K562 (cell line): ENCODE results near the gene DDAH2. TPM values are rescaled to one million over a fixed set of nuclear protein-coding genes. Genes with fewer than 3 reads are reported as not detected.

Experiments
- BHLHE40 ChIP-seq: IDR thresholded peaks from 2 replicates; pipeline ENCODE4 v1.6.1; 2011; ENCODE audit warnings: low read length, improper control_type of control experiment
- CBFA2T3 ChIP-seq: fragments of 450-650 bp; IDR thresholded peaks from 2 replicates; pipeline ENCODE4 v1.6.1; 2017
- E2F3 ChIP-seq: fragments of 250-450 bp; sonication (Bioruptor Pico); IDR thresholded peaks from 2 replicates; pipeline ENCODE4 v1.4.0; 2020; ENCODE audit warnings: mild to moderate bottlenecking
- ELF2 ChIP-seq: fragments of 250-450 bp; sonication (Bioruptor Pico); IDR thresholded peaks from 2 replicates; pipeline ENCODE4 v1.5.0; 2021; ENCODE audit warnings: mild to moderate bottlenecking
- EZH2 ChIP-seq: IDR thresholded peaks from 2 replicates; pipeline ENCODE4 v1.6.1; 2012; ENCODE audit warnings: low read depth, mild to moderate bottlenecking, inconsistent platforms, low read length, borderline replicate concordance
- FOXP1 ChIP-seq: sonication (generic); formaldehyde crosslinking; IDR thresholded peaks from 2 replicates; pipeline ENCODE4 v1.8.0; 2022; ENCODE audit warnings: mild to moderate bottlenecking, missing genetic modification reagents
- GTF2A2 ChIP-seq: IDR thresholded peaks from 2 replicates; pipeline ENCODE4 v1.6.1; 2016; ENCODE audit warnings: mild to moderate bottlenecking, missing genetic modification characterization, missing compliant biosample characterization
- GTF2F1 ChIP-seq: IDR thresholded peaks from 2 replicates; pipeline ENCODE4 v1.6.1; 2011; ENCODE audit warnings: low read depth, low read length, improper control_type of control experiment
- JUND ChIP-seq, 2 experiments: IDR thresholded peaks; 2 replicates in 1 of 2; 3 replicates in 1 of 2; pipeline ENCODE4 v1.6.1; 2011; ENCODE audit warnings: borderline replicate concordance in 2 of 2, low read depth in 2 of 2, low read length in 2 of 2, improper control_type of control experiment in 1 of 2, missing biosample characterization in 1 of 2, missing genetic modification characterization in 1 of 2, missing genetic modification reagents in 1 of 2
- NFIC ChIP-seq: fragments of 450-650 bp; IDR thresholded peaks from 2 replicates; pipeline ENCODE4 v1.6.1; 2017; ENCODE audit warnings: mild to moderate bottlenecking, inconsistent platforms
- SMARCA4 ChIP-seq: fragments of 450-650 bp; IDR thresholded peaks from 2 replicates; pipeline ENCODE4 v1.6.1; 2016
- SNRNP70 ChIP-seq: fragments of 200-400 bp; formaldehyde crosslinking; optimal IDR thresholded peaks from 2 replicates; pipeline ENCODE3; 2017; ENCODE audit warnings: low read depth, low read length
- SPI1 ChIP-seq: IDR thresholded peaks from 2 replicates; pipeline ENCODE4 v1.6.1; 2011; ENCODE audit warnings: low read depth, low read length, control low read depth, borderline replicate concordance
- ZNF134 ChIP-seq: fragments of 250-450 bp; sonication (Bioruptor Pico); conservative IDR thresholded peaks from 2 replicates; pipeline ENCODE4 v1.4.0; 2020
- ZNF175 ChIP-seq: fragments of 200-800 bp; sonication (Bioruptor generic); IDR thresholded peaks from 2 replicates; pipeline ENCODE4 v1.6.1; 2016; ENCODE audit warnings: low read depth, mild to moderate bottlenecking, missing genetic modification characterization, missing compliant biosample characterization
- ZNF354B ChIP-seq: fragments of 250-450 bp; sonication (Bioruptor Pico); IDR thresholded peaks from 2 replicates; pipeline ENCODE4 v1.4.0; 2020
- ZNF717 ChIP-seq: fragments of 250-450 bp; sonication (Bioruptor Pico); IDR thresholded peaks from 2 replicates; pipeline ENCODE4 v1.5.0; 2021
- polyA plus RNA-seq, 8 experiments: library from polyadenylated mRNA; depleted of rRNA in 4 of 8; stranded (reverse) in 5 of 8; unstranded in 3 of 8; fragments of >200 nt; fragmentation: Nextera tagmentation in 2 of 8; fragmentation: Illumina TruSeq in 1 of 8; extraction: Ambion mirVana in 2 of 8; extraction: Trizol in 1 of 8; gene quantifications; 2 replicates each; pipeline versions ENCODE4 v1.2.1 to v1.2.3, GENCODE V29; 2011 to 2014; ENCODE audit warnings: inconsistent platforms in 1 of 8, missing spikeins in 1 of 8
- total RNA-seq, 7 experiments: library from RNA; depleted of rRNA in 6 of 7; stranded (reverse); fragments of >200 nt in 6 of 7; fragmentation: Illumina TruSeq in 2 of 7; extraction: Trizol in 2 of 7; gene quantifications; 2 replicates each; pipeline versions ENCODE4 v1.2.1 to v1.2.3, GENCODE V29; 2011 to 2021; ENCODE audit warnings: low replicate concordance in 1 of 7
- TF ChIP-seq, protein P1 (sequence below): fragments of 450-650 bp; IDR thresholded peaks from 2 replicates; pipeline ENCODE4 v1.6.1; 2016; ENCODE audit warnings: missing biosample characterization, missing genetic modification characterization
- TF ChIP-seq, protein P2 (sequence below): fragments of 450-650 bp; IDR thresholded peaks from 2 replicates; pipeline ENCODE4 v1.7.1; 2018; ENCODE audit warnings: mild to moderate bottlenecking, low read depth; ENCODE audit not compliant: partially characterized antibody
- TF ChIP-seq, protein P3 (sequence below): fragments of 450-650 bp; IDR thresholded peaks from 2 replicates; pipeline ENCODE4 v1.6.1; 2018; ENCODE audit not compliant: partially characterized antibody

Gene DDAH2
- total and polyA plus RNA-seq, 9 of the 15 experiments (the other 6 are each of a cell fraction or from before 2014, with no cell fraction given) = 1.8 to 45.4 (median 21.4) TPM

DNA sequence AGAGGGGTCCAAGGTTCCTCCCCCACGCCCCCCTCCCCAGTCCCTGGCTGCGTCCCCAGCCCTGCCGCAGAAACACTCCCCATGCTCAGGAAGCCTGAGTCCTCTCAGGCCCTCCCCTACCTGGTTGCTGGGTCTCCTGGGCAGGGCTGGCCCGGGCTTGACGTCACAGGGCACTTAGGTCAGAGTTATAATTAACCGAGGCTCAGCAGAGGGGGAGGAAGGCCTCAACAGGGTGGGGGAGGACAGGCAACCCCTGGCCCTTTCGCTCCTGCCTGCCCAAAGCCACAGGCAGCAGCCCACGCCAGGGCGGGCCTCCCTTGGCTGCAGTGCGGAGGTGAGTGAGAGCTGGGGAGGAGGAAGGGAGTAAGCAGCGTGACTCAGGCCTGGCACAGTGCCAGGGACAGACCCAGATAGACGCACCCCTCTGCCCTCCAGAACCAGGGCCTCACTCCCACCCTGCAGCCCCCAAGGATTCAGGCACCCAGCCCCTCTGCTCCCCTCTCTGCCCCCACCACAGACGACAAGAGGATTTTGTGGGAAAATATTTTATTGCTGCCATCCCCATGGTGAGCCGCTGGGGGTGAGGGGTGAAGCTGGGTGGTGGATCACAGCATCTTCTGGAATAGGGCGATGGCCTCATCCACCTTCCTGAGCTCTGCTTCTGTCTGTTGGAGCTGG is 48.0 kb upstream of the DDAH2 start, which contains the start of gene VWA7 (continued):
- peak; percentile 93 for TF ChIP-seq BHLHE40
- TF ChIP-seq SPI1 = peak; percentile 51
- TF ChIP-seq CBFA2T3 = peak; percentile 86
- TF ChIP-seq SMARCA4 = peak; percentile 97
- TF ChIP-seq, protein P1, sequence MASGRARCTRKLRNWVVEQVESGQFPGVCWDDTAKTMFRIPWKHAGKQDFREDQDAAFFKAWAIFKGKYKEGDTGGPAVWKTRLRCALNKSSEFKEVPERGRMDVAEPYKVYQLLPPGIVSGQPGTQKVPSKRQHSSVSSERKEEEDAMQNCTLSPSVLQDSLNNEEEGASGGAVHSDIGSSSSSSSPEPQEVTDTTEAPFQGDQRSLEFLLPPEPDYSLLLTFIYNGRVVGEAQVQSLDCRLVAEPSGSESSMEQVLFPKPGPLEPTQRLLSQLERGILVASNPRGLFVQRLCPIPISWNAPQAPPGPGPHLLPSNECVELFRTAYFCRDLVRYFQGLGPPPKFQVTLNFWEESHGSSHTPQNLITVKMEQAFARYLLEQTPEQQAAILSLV (tag) = no peak
- no peak for TF ChIP-seq GTF2A2 (tag)
- TF ChIP-seq, protein P2, sequence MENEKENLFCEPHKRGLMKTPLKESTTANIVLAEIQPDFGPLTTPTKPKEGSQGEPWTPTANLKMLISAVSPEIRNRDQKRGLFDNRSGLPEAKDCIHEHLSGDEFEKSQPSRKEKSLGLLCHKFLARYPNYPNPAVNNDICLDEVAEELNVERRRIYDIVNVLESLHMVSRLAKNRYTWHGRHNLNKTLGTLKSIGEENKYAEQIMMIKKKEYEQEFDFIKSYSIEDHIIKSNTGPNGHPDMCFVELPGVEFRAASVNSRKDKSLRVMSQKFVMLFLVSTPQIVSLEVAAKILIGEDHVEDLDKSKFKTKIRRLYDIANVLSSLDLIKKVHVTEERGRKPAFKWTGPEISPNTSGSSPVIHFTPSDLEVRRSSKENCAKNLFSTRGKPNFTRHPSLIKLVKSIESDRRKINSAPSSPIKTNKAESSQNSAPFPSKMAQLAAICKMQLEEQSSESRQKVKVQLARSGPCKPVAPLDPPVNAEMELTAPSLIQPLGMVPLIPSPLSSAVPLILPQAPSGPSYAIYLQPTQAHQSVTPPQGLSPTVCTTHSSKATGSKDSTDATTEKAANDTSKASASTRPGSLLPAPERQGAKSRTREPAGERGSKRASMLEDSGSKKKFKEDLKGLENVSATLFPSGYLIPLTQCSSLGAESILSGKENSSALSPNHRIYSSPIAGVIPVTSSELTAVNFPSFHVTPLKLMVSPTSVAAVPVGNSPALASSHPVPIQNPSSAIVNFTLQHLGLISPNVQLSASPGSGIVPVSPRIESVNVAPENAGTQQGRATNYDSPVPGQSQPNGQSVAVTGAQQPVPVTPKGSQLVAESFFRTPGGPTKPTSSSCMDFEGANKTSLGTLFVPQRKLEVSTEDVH = peak; percentile 74
- TF ChIP-seq ZNF175 = peak; percentile 85; the same call in 1 of the 2 replicates
- peak; percentile 69 for TF ChIP-seq ELF2 (CRISPR knock-in tag)
- no peak for TF ChIP-seq EZH2
- peak; percentile 78 for TF ChIP-seq SNRNP70
- TF ChIP-seq FOXP1 (CRISPR knock-in tag) = 0 out of 2 replicates have a peak, but pooled peaks have one; percentile 89
- TF ChIP-seq NFIC = peak; percentile 100
- TF ChIP-seq, protein P3, sequence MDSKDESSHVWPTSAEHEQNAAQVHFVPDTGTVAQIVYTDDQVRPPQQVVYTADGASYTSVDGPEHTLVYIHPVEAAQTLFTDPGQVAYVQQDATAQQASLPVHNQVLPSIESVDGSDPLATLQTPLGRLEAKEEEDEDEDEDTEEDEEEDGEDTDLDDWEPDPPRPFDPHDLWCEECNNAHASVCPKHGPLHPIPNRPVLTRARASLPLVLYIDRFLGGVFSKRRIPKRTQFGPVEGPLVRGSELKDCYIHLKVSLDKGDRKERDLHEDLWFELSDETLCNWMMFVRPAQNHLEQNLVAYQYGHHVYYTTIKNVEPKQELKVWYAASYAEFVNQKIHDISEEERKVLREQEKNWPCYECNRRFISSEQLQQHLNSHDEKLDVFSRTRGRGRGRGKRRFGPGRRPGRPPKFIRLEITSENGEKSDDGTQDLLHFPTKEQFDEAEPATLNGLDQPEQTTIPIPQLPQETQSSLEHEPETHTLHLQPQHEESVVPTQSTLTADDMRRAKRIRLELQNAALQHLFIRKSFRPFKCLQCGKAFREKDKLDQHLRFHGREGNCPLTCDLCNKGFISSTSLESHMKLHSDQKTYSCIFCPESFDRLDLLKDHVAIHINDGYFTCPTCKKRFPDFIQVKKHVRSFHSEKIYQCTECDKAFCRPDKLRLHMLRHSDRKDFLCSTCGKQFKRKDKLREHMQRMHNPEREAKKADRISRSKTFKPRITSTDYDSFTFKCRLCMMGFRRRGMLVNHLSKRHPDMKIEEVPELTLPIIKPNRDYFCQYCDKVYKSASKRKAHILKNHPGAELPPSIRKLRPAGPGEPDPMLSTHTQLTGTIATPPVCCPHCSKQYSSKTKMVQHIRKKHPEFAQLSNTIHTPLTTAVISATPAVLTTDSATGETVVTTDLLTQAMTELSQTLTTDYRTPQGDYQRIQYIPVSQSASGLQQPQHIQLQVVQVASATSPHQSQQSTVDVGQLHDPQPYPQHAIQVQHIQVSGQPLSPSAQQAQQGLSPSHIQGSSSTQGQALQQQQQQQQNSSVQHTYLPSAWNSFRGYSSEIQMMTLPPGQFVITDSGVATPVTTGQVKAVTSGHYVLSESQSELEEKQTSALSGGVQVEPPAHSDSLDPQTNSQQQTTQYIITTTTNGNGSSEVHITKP = peak; percentile 95
- TF ChIP-seq ZNF134 (CRISPR knock-in tag) = peak; percentile 20; the same call in 1 of the 2 replicates
- TF ChIP-seq GTF2F1 = peak; percentile 87
- TF ChIP-seq JUND (IDR thresholded peaks at IDR 0.05; ENCODE audit: borderline replicate concordance, low read depth, low read length) = peak; percentile 97
- no peak; the same call in 1 of the 3 replicates for TF ChIP-seq JUND (tag; IDR thresholded peaks at IDR 0.05; ENCODE audit: borderline replicate concordance, low read depth, low read length)
- no peak for TF ChIP-seq ZNF717 (CRISPR knock-in tag)
- peak; percentile 67 for TF ChIP-seq E2F3 (CRISPR knock-in tag)
- no peak for TF ChIP-seq ZNF354B (CRISPR knock-in tag)
